HG02970 (cell line): ENCODE measurements around the gene NOVA1.

Experiments used
- ATAC-seq: cut with Tn5 transposase; IDR thresholded peaks from one replicate; pipeline ENCODE4 v1.9.1; 2021; ENCODE audit warnings: mild to moderate bottlenecking, moderate library complexity, moderate number of reproducible peaks; ENCODE audit not compliant: unreplicated experiment, low FRiP score

Gene NOVA1

DNA sequence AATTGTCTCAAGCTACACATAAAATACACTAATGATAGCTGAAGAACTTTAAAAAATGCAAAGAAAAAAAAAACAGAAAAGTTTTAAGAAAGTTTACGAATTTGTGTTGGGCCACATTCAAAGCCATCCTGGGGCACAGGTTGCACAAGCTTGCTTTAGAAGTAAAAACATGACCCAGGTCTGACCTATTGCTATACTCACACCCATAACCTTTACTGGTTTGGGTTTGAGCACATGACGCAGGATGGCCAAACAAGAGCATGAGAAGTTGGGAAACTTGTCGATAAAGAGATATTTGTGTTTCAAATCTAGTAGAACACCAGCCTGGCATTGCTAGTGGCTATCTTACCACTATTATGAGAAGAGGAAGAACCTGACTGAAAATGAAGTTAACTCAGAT, 143.7 kb downstream of the NOVA1 start:
- ATAC-seq = no peak

DNA sequence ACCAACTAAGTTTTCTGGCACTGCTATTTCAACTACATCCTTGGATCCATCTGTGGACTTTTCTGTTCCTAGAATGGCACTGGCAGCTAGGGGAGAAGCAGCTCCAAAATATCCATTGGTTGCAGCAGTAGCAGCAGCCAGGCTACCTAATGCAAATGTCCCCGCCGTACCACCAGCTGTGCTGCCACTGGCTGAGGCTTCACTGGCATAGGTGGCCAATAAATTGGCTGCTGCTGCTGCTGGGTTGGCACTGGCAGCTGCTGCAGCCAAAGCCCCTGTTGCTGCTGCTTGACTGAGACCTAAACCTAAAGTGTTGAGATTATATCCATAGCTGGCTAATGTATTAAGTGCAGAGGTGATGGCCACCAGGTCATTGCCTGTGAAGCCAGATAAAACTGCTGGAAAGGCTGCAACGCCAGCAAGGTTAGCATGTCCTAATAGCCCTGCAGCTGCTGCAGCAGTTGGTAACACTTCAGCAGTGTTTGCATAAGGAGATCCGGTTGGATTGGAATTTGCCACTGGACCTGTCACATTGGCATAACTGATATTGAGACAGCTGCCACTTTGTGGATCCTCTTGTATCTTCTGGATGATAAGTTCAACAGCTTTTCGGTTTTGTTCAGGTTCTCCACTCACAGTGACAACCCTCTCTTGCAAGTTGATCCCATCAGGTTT, 149.5 kb downstream of the NOVA1 start:
- no peak for ATAC-seq

DNA sequence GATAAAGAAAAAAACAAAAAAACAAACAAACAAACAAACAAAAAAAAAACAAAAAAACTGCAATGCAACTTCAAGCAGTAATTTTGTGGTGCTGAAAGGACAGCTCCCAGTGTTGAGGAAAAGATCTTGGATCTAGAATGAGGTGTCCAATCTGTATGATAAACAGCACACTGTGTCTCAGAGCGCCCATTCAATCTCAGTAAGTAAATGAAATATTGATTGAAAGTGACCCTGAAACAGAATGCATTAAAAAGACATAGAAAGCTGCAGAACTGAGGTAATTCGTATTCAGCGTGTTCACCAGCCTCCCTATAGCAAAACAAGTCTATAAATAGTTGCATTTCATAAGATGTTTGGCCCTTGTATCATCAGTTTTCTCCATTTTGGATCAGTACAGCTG, 153.0 kb downstream of the NOVA1 start:
- ATAC-seq = no peak

DNA sequence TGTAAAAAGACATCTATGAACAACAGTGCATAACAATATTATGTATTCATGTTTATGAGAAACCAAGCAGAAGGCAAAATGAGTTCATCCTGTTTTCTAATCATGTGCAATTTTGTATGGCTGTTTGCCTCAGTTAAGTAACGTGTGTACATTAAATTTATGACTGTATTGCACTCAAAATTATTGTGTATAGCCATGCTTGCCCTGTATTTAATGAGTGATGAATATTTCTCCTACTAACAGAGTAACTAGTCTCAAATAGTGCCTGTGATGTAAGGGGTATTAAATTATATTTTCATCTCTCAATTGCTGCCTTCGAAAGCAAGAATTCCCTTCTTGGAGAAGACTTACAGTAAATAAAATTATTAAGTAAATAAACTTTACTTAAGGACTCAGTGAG, 154.2 kb downstream of the NOVA1 start:
- ATAC-seq = no peak

DNA sequence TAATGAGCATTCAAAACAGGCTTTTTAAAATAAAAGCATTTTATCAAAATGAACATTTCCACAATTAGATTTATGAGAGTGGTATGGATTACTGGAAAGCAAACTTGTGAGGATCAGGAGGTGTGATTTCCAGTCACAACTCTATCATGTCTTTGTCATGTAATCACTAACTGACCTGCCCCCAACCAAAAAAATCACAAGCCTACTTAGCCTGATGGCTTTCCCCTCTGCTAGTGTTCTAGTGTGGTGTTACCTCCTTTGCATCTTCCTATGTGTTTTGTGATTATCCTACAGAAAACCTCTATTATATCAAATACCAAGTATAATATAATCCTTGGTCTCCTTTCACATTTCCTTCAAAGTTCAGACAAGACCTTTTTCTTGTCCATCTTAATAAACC, 168.6 kb downstream of the NOVA1 start:
- ATAC-seq = no peak

DNA sequence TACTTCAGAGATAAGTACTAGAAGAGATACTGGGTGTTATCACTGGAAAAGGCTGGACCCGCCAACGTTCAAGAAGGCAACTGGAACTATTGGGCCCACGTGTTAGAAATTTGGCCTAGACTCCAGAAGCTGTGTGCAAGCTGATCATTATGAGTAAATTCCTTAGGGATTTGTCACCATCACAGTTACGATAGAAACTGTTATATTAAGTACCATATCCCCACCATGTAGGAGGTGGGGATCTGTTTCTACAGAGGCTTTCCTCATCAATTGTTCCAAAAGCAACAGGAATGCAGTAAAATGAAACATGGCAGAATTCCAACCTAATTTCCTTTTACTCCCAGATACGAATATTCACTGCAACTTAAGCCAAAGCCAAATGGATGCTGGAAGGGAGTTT, 170.7 kb downstream of the NOVA1 start:
- ATAC-seq = no peak

DNA sequence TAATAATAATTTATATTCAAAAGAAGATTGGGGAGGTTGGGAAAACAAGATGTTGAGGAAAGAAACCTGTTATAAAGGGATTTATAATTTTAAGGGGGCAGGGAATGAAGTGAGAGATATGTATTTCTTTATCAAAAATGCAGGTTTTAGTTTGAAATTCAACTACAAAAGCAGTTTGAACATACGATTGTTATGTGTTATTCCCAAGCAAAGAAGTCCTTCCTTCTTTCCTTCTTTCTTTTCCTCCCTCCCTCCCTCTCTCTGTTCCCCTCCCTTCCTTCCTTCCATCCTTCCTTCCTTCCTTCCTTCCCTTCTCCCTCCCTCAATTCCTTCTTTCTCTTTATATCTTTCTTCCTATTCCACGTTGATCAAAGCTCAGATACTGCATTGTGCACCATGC, 173.3 kb downstream of the NOVA1 start:
- no peak for ATAC-seq

DNA sequence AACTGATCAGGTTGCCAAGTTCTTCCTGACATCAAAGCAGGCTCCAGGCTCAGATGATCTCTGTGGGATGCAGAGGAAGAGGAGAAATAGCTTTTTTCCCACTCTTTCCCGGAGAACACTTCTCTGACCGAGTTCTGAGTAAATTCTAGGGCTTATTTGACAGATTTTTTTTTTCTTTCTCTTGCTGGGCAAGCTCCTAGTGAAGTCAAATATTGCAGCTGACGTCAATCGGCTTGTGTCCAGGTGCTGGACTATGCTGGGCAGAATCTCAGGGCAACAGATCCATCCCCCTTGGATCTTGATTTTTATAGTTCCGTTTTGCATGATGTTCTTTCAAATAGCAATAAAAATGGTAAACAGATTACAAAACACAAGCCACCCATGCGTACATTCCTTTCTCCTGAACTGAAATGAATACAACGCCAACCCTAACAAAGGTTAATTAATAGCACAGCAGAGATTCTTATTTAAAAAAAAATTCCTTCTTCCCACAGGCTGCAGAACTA, 182.2 kb downstream of the NOVA1 start:
- no peak for ATAC-seq

DNA sequence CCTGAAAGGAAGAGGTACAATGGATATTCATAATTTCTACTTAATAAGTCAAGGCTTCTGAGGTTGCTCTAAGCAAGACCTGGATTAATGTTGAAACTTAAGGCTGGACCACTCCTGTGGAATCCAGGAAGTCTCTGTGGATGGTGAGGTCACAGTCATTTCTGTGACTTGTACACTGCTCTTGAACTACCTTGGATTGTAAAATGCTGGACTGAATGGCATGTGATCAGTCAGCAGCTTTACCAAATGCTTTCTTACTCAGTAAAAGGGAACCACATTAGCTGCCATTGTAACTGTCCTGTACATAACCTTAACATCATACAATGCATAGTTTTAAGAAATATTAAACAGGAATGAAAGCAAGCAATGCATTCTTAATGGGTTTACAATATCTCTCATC, 182.9 kb downstream of the NOVA1 start:
- no peak for ATAC-seq

DNA sequence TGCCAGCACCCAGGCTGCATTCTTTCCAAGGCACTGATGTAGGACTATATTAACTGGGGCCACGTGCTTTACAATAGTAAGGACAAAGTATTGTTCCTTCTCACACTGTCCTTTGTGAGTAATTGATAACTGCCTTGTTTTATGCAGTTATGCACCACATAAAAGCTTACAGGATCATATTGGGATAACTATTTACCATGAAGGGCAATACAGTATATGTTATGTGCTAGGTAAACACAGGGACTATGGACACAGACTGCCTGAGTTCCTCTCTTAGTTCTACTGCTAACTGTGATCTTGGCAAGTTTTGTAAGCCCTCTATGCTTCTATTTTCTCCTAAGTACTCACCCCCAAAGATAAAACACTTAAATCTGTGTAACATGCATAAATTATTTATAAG, 183.7 kb downstream of the NOVA1 start:
- ATAC-seq = no peak

DNA sequence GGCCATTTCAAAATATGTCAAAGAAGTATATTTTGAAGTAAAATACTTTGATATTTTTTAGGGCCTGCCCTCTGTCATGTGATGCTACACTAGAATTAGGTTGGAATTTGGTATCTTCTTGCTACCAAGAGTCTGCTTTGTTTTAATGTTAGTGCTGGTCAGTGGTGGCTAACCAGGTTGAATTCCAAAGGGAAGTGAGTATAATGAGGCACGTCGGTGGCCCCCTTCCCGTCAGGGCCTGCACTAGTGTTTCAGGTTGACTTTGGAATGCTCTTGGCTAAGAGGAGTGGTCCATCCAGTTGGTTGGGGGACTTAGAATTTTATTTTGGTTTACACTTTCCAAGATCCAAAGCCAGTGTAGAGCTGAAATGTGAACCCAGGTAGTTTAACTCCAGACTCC, 185.4 kb downstream of the NOVA1 start:
- ATAC-seq = no peak

DNA sequence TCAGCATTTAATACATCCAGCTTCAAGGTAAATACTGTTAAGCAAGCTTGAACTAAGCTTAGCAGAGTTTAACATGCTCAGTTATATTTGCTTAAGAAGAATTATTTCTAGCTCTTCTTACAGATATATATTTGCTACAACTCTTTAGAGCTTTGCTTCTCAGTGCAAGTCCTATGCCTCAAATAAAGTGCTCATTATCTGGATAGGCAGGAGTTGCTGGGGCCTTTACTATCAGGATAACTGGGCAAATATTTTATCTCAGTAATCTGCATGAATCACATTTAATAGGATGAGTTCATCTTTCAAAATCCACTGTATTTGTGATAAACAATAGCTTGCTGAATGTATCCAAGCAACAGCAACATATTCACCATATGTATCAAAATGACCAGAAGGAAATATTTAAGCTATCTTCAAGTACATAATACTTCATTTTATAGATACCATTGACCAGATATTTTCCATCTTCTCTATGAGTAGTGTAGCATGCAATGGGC, 187.6 kb downstream of the NOVA1 start:
- no peak for ATAC-seq

DNA sequence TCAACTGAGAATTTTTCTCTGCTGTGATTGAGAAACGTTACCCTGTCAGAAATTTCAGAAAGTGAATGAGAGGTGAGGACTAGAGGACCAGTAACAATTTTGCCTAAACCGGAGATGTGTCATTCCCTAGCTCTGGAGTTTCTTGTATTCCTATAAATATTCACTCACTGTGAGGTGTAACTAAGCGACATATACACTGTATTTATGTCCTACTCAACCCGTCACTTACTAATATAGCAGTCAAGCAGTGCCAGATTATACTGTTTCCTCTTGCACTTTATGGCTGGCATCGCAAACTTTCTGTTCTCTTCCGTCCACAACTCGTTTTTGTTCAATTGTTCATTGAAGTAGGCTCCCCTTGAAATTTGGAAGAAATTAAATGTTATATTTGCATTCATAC, 192.9 kb downstream of the NOVA1 start:
- ATAC-seq = no peak

DNA sequence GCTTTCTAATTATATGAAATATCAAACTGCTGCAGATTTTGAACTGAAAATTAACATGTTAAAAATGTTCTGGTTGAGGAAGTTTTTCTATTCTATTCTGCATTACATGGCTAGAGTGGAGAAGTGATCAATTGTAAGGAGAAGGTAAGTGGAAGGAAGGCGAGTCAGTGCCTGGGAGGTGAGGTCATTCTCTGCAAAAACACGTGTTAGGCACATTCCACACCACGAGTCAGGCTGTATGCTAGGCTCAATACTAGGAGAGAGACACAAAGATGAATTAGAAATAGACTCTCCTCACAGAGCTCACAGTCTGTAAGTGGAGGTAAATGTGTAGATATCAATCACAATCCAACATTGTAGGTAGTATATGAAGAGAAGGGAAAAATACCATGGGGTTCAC, 194.1 kb downstream of the NOVA1 start:
- ATAC-seq = no peak

DNA sequence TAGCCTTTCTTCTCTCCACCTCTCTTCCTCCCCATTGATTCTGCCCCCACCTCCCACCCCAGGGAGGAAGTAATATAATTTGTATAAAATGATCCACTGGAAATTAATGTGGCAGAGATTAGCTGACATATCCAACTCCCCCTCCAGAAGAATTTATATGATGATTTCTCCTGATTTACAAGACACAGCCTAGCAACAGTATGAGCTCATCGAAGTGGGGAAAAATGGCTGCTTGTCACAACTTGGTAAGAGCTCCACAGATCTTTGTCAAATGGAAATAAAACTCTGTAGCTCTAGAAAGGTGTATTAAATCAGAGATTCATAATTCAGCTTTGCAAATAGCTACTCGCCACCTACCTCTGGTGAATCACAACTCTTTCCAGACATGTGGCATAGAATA, 195.7 kb downstream of the NOVA1 start:
- ATAC-seq = no peak

DNA sequence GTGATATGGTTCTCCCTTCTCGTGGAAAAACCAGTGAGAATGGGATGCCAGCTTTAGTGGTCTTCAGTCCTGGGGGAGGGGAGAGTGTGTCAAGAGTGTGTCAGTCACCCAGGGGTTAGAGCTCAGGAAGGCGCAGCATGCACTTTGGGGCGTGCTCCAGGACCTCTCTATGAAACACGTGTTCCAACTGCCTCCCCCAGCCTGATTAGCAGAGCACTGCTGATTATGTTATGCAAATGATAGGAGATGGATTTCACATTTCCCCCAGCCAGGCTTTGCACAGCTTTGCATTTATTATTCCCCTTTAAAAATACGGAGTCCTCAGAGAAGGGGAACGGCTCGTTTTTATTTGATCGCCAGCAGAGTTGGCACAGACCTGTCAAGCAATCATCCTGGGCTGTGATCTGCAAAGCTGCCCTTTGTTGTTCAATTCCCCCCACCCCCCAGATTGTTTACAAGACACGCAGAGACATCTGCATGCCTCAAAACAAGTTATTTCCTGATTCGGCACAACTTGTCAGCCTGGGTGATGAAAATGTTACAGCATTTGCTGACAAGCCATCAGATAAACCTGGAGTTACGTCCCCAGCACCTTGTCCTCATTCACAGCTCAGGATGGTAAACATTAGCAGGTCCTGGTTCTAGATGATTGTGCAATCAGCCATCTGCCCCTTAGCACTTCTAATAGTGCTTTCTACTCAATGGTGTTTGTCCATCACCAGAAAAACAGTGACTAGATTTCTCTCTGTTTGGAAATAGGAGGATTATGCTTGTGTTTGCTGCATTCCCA, 196.5 kb downstream of the NOVA1 start:
- no peak for ATAC-seq

DNA sequence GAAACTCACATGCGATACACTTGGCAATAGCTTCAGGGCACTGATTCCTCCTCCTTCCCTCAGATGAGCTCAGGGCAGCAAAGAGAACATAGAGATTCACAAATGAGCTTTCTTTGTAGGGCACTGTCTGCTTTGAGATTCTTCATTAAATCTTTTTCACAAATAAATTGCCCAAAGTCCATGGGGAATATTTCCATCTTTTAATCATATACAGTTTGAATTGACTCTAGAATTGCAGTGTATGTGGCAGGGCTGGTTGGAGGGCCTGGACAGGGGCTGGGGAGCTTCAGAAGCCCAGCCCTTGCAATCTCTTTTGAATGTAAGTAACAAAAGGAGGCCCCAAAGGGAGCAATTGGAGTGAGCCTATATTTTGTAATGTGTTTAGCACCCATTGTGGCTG, 197.5 kb downstream of the NOVA1 start:
- ATAC-seq = no peak

DNA sequence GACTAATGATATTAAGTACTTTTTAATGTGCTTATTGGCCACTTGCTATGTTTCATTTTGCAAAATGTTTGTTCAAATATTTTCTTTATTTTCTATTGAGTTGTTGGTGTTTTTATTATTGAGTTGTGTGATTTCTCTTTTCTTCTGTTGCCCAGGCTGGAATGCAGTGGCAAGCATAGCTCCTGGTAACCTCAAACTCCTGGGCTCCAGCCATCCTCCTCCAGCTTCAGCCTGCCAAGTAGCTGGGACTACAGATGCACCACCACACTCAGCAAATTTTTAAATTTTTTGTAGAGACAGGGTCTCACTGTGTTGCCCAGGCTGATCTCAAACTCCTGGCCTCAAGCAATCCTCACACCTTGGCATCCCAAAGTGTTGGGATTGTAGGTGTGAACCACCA, 199.2 kb downstream of the NOVA1 start:
- no peak for ATAC-seq
